Natural killer cell (primary cell): ENCODE data around the gene ATAD5. TPM values are rescaled to one million over a fixed set of nuclear protein-coding genes. Genes with fewer than 3 reads are reported as not detected.

Experiments used
- ATAC-seq, 3 donors: fragments of 150-1000 bp in 2 of 3; fragments of 200-7000 bp in 1 of 3; cut with Tn5 transposase; 1 replicate in 1 of 3; 2 replicates in 2 of 3; pipeline ENCODE4 v1.10.0; 2021; ENCODE audit warnings: mild to moderate bottlenecking in 2 of 3, moderate library complexity in 2 of 3
- DNase-seq, 2 donors: peaks; one replicate each; pipeline versions ENCODE4 v3.0.0 to v3.0.0-alpha.2; 2013 to 2021; ENCODE audit warnings: mixed read lengths in 1 of 2
- H3K27ac ChIP-seq: one replicate; pipeline ENCODE4 v1.5.1; 2013; ENCODE audit warnings: mild to moderate bottlenecking, low read length
- H3K27me3 ChIP-seq: one replicate; pipeline ENCODE4 v1.6.1; 2013; ENCODE audit warnings: low read length; ENCODE audit not compliant: control insufficient read depth, insufficient read depth
- H3K36me3 ChIP-seq: one replicate; pipeline ENCODE4 v1.6.1; 2013; ENCODE audit warnings: low read length; ENCODE audit not compliant: control insufficient read depth, insufficient read depth
- H3K4me1 ChIP-seq: one replicate; pipeline ENCODE4 v1.6.1; 2013; ENCODE audit warnings: low read length; ENCODE audit not compliant: control insufficient read depth, insufficient read depth
- H3K4me3 ChIP-seq: one replicate; pipeline ENCODE4 v1.5.1; 2013; ENCODE audit warnings: low read length
- H3K9me3 ChIP-seq: one replicate; pipeline ENCODE4 v1.6.1; 2013; ENCODE audit warnings: low read length; ENCODE audit not compliant: control insufficient read depth, insufficient read depth
- H3K27ac Mint-ChIP-seq, 2 donors: one replicate each; pipeline ENCODE4 v1.8.0; 2022; ENCODE audit warnings: mild to moderate bottlenecking in 2 of 2, mixed read lengths in 2 of 2, moderate library complexity in 1 of 2
- H3K27me3 Mint-ChIP-seq, 2 donors: one replicate each; pipeline ENCODE4 v1.8.0; 2022; ENCODE audit warnings: low read depth in 2 of 2, mixed read lengths in 2 of 2
- H3K36me3 Mint-ChIP-seq: one replicate; pipeline ENCODE4 v1.8.0; 2022; ENCODE audit warnings: mixed read lengths
- H3K4me1 Mint-ChIP-seq, 2 donors: one replicate each; pipeline ENCODE4 v1.8.0; 2022; ENCODE audit warnings: mixed read lengths in 2 of 2
- H3K4me3 Mint-ChIP-seq: one replicate; pipeline ENCODE4 v1.8.0; 2022; ENCODE audit warnings: mild to moderate bottlenecking, moderate library complexity, mixed read lengths
- H3K9me3 Mint-ChIP-seq, 2 donors: one replicate each; pipeline ENCODE4 v1.8.0; 2022; ENCODE audit warnings: mixed read lengths in 2 of 2
- CTCF ChIP-seq: fragments of 200-600 bp; IDR thresholded peaks from one replicate; pipeline ENCODE4 v1.8.0; 2022; ENCODE audit warnings: antibody characterized with exemption
- WGBS: methylation state at CpG from one replicate; pipeline ENCODE4 v1.1.7; 2013; ENCODE audit warnings: missing lambda C conversion rate; ENCODE audit not compliant: insufficient coverage; 5-methylcytosine and 5-hydroxymethylcytosine counted together
- intact Hi-C: fragments of 100-400 bp; cut with micrococcal nuclease; formaldehyde crosslinking; loops from one replicate; pipeline ENCODE4 v1.14.2; 2022
- total RNA-seq, 4 donors: library from RNA; stranded (reverse); fragments of 120-200 nt in 1 of 4; gene quantifications; one replicate each; pipeline versions ENCODE4 v1.2.3 to v1.2.4, GENCODE V29; 2013 to 2022

Gene ATAD5
- total RNA-seq, 3 donors from 2014 or later (not counting 1 experiment from before 2014, with no cell fraction given), result 5.5 to 6.6 (median 5.6) TPM

- Mint-ChIP-seq H3K36me3 (no peaks in the 10 kb centered on the region), H3K4me3 (peak overlapping the region; percentile 25), H3K27me3 (peaks cover 25 to 41% of the 10 kb centered on the region in 2 donors), H3K9me3 (no peaks in the 10 kb centered on the region), H3K27ac (no peak overlapping the region), H3K4me1 (peaks cover 11 to 16% of the 10 kb centered on the region in 2 donors)
- Histone ChIP-seq H3K4me3 (no peak overlapping the region), H3K9me3 (no peaks in the 10 kb centered on the region), H3K27ac (no peak overlapping the region), H3K27me3 (peaks cover 8% of the 10 kb centered on the region), H3K4me1 (peaks cover 6% of the 10 kb centered on the region), H3K36me3 (no peaks in the 10 kb centered on the region)
- no peak for DNase-seq
- intact Hi-C loops, result no loop called here
- TF ChIP-seq CTCF, result no peak
- WGBS, result 88% methylated on average over 8 of the region's 11 CpGs
- ATAC-seq, result no peak
Observed at GRCh38 chr17:30920683-30921543, 89.1 kb downstream of the ATAD5 start.

DNA sequence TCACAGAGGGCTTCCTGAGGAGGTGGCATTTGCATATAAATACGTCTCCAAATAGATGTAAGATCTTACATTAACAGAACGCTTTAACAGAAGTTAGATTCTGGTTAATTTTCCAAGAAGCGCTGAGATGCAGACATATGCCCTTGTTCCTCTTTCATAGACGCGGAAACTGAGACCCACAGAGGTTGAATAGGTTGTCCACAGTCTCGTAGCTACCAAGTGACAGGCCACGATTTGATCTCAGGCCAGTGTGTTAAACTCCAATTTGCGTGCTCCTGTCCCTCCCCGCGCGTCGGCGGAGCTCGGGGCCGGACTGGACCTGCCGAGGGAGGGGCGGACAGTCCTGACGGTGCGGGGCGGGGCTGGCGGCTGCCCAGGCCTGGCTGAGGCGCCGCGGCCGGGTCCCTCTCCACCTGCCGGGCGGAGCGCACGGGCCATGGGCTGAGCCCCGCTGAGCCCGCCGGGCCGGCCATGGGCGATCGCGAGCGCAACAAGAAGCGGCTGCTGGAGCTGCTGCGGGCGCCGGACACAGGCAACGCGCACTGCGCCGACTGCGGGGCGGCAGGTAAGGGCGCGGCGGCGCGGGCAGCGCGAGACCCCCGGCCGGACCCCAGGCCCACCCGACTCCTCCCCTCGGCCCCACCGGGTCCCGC is 89.9 kb downstream of the ATAD5 start, which contains the start of gene ADAP2:
Gene ADAP2 (plus strand): TSS at position 402 of the 653 bp plus-strand sequence. CDS start 70 bp downstream, at position 472.
- H3K9me3 Mint-ChIP-seq, result no peaks in the 10 kb centered on the region
- H3K27me3 Mint-ChIP-seq, result peaks cover 31 to 41% of the 10 kb centered on the region in 2 donors
- 2% methylated on average over 59 of the region's 60 CpGs for WGBS
- H3K36me3 Mint-ChIP-seq, result no peaks in the 10 kb centered on the region
- peaks cover 11 to 16% of the 10 kb centered on the region in 2 donors for H3K4me1 Mint-ChIP-seq
- no peak within 1 kb of the TSS for H3K27ac Mint-ChIP-seq
- H3K27me3 ChIP-seq, result peaks cover 8% of the 10 kb centered on the region
- H3K4me3 Mint-ChIP-seq, result peak within 1 kb of the TSS; percentile 74
- peaks cover 6% of the 10 kb centered on the region for H3K4me1 ChIP-seq
- H3K36me3 ChIP-seq, result no peaks in the 10 kb centered on the region
- H3K9me3 ChIP-seq, result no peaks in the 10 kb centered on the region
- ATAC-seq (peak in 2 of 3 donors; percentile 50 to 60), DNase-seq (no peak)
- intact Hi-C loops, result no loop called here
- H3K4me3 ChIP-seq, result peak within 1 kb of the TSS; percentile 26
- H3K27ac ChIP-seq, result no peak within 1 kb of the TSS
- no peak for TF ChIP-seq CTCF

GRCh38 chr17:30922235-30923030 is 90.7 kb downstream of the ATAD5 start:
- H3K27ac ChIP-seq, result no peak overlapping the region

More at GRCh38 chr17:30922235-30923030, 90.7 kb downstream of the ATAD5 start:
- Histone ChIP-seq H3K9me3 (no peaks in the 10 kb centered on the region), H3K27me3 (peaks cover 8% of the 10 kb centered on the region), H3K36me3 (no peaks in the 10 kb centered on the region), H3K4me3 (peak overlapping the region; percentile 26), H3K4me1 (peaks cover 6% of the 10 kb centered on the region)
- H3K4me3 Mint-ChIP-seq, result peak overlapping the region; percentile 74
- no peak overlapping the region for H3K27ac Mint-ChIP-seq
- no peaks in the 10 kb centered on the region for H3K36me3 Mint-ChIP-seq
- no peaks in the 10 kb centered on the region for H3K9me3 Mint-ChIP-seq
- peaks cover 11 to 16% of the 10 kb centered on the region in 2 donors for H3K4me1 Mint-ChIP-seq
- 4% methylated on average over 66 of the region's 66 CpGs for WGBS
- peaks cover 38 to 45% of the 10 kb centered on the region in 2 donors for H3K27me3 Mint-ChIP-seq
- DNase-seq (no peak), ATAC-seq (peak in 1 of 3 donors; percentile 40)
- no peak for TF ChIP-seq CTCF
- intact Hi-C loops, result no loop called here
